Heart left ventricle (tissue), 16 donors: ENCODE measurements around the gene EXD3. TPM values are rescaled to one million over a fixed set of nuclear protein-coding genes. Genes with fewer than 3 reads are reported as not detected.
A peak's percentile ranks its signal among the peaks of the same experiment; 100 is the strongest.

Experiments
- ATAC-seq, 4 donors: fragments of 200-7000 bp; cut with Tn5 transposase; one replicate each; pipeline ENCODE4 v1.9.1; 2020 to 2022; ENCODE audit warnings: moderate library complexity in 4 of 4, mild to moderate bottlenecking in 3 of 4, moderate number of reproducible peaks in 1 of 4
- DNase-seq, 5 donors: peaks; one replicate each; pipeline ENCODE4 v3.0.0-alpha.2; 2020
- H3K27ac ChIP-seq, 12 donors: fragments of 200-600 bp; sonication (generic) in 4 of 12; one replicate each; pipeline versions ENCODE4 v1.5.0 to v1.8.0; 2016 to 2022; ENCODE audit warnings: mild to moderate bottlenecking in 2 of 12
- H3K27me3 ChIP-seq, 9 donors: fragments of 200-600 bp; sonication (generic) in 2 of 9; one replicate each; pipeline versions ENCODE4 v1.5.1 to v1.8.0; 2016 to 2022; ENCODE audit warnings: mild to moderate bottlenecking in 3 of 9
- H3K36me3 ChIP-seq, 9 donors: fragments of 200-600 bp; sonication (generic) in 2 of 9; one replicate each; pipeline versions ENCODE4 v1.5.0 to v1.8.0; 2018 to 2022; ENCODE audit warnings: mild to moderate bottlenecking in 2 of 9
- H3K4me1 ChIP-seq, 12 donors: fragments of 200-600 bp; sonication (generic) in 4 of 12; one replicate each; pipeline versions ENCODE4 v1.5.0 to v1.8.0; 2016 to 2022; ENCODE audit warnings: mild to moderate bottlenecking in 3 of 12
- H3K4me3 ChIP-seq, 12 donors: fragments of 200-600 bp; sonication (generic) in 4 of 12; one replicate each; pipeline versions ENCODE4 v1.5.0 to v1.8.0; 2017 to 2022; ENCODE audit warnings: mild to moderate bottlenecking in 9 of 12, moderate library complexity in 4 of 12
- H3K9me3 ChIP-seq, 12 donors: fragments of 200-600 bp; sonication (generic) in 4 of 12; one replicate each; pipeline versions ENCODE4 v1.5.0 to v1.8.0; 2016 to 2022; ENCODE audit warnings: mild to moderate bottlenecking in 1 of 12
- CTCF ChIP-seq, 12 donors: fragments of 200-600 bp; sonication (generic) in 4 of 12; IDR thresholded peaks; one replicate each; pipeline versions ENCODE4 v1.5.0 to v1.8.0; 2018 to 2022; ENCODE audit warnings: antibody characterized with exemption in 12 of 12, mild to moderate bottlenecking in 5 of 12
- POLR2A ChIP-seq, 2 donors: fragments of 450-650 bp; IDR thresholded peaks; one replicate each; pipeline ENCODE4 v1.6.1; 2017; ENCODE audit warnings: antibody characterized with exemption in 2 of 2, mild to moderate bottlenecking in 2 of 2, moderate library complexity in 2 of 2
- WGBS, 4 donors: extraction: QIAGEN DNeasy Blood & Tissue Kit in 2 of 4; methylation state at CpG; one replicate each; pipeline versions ENCODE4 v1.1.5 to v1.1.7; 2013 to 2018; 5-methylcytosine and 5-hydroxymethylcytosine counted together
- intact Hi-C, 10 donors: fragments of 100-400 bp; cut with DNase I; formaldehyde crosslinking; loops; one replicate each; pipeline versions ENCODE4 v1.11.1 to v1.14.2; 2022
- polyA plus RNA-seq, 2 donors: library from polyadenylated mRNA; stranded (reverse); fragments of 200-250 nt; gene quantifications; one replicate each; pipeline ENCODE4 v1.2.3, GENCODE V29; 2013
- total RNA-seq, 9 donors: library from RNA; depleted of rRNA in 2 of 9; stranded (reverse); fragments of >200 nt in 2 of 9; fragmentation: NEBNext Ultra II Directional in 3 of 9; extraction: Animal tissue kit (Norgen Biotek cat#: 25700) in 3 of 9; gene quantifications; one replicate each; pipeline versions ENCODE4 v1.1.0 to v1.2.4, GENCODE V29; 2016 to 2023
- donor health status: ischemic (EF 13 %, LVEDD 7.1; RV severe dilation, severe dysfunction).
- donor health status: healthy with polysubstance abuse.
- donor health status: DM: no; HTN: yes; CAD: no.
- donor health status: DM: no; HTN: no; CAD: no.
- donor health status: ischemic (EF 25% LVEDD 6.9; RV normal size, moderate dysfunction).
- donor health status: ischemic (EF 25% LVEDD 5.7; RV mildly dilated, moderate dysfunction).
- donor health status: healthy.
- donor health status: DM: yes; HTN: yes; CAD: no.
- donor health status: ischemic (EF 35%, LVEDD 5.7; RV mildly dilated, moderate dysfunction).
- donor health status: nonischemic (EF 11% LVEDD 7.7; RV severe dilation, severe dysfunction).
- donor health status: DM: yes; HTN: yes; CAD: no.
- donor health status: PGD.
- donor health status: ischemic (EF 29% LVEDD 5.4; RV normal size, mild dysfunction).
- donor health status: nonischemic (EF 23%, LVEDD 6.1; RV moderate dilation, normal function).

Gene EXD3
- total and polyA plus RNA-seq, 11 donors = 4.1 to 15.2 (median 8.6) TPM

GRCh38 chr9:137297966-137298365 is 125.0 kb downstream of the EXD3 start:
- no peak for TF ChIP-seq CTCF (IDR thresholded peaks at IDR 0.05)
- TF ChIP-seq POLR2A (IDR thresholded peaks at IDR 0.05) = no peak
- DNase-seq = peak in 1 of 5 donors; percentile 30
- H3K27ac ChIP-seq = peak overlapping the region; percentile 17 to 98 (median 86)
- H3K9me3 ChIP-seq = peaks cover 0 to 3% (median 0%) of the 10 kb centered on the region in 12 donors
- ATAC-seq = no peak
- intact Hi-C loops = loop anchor here in 6 of 10 donors (5.0 to 10.0 kb wide), 3 partner anchors 109 to 229 kb away; no protein-coding TSS in a partner anchor
- H3K4me1 ChIP-seq = peaks cover 0 to 81% (median 34%) of the 10 kb centered on the region in 12 donors
- H3K4me3 ChIP-seq = peak overlapping the region in 9 of 12 donors; percentile 62 to 94 (median 76)
- H3K36me3 ChIP-seq = peaks cover 0 to 8% (median 0%) of the 10 kb centered on the region in 9 donors
- H3K27me3 ChIP-seq = peaks cover 0 to 72% (median 20%) of the 10 kb centered on the region in 9 donors
- 61 to 75% (median 68%) methylated on average over 7 of the region's 7 CpGs for WGBS, 4 donors

GRCh38 chr9:137296670-137297664 is 126.0 kb downstream of the EXD3 start:
- TF ChIP-seq POLR2A (IDR thresholded peaks at IDR 0.05) (peak in 1 of 2 donors; percentile 38), CTCF (IDR thresholded peaks at IDR 0.05) (no peak)
- H3K4me3 ChIP-seq = peak overlapping the region; percentile 13 to 70 (median 52)
- peak; percentile 41 to 80 (median 45) for ATAC-seq
- peaks cover 0 to 3% (median 0%) of the 10 kb centered on the region in 12 donors for H3K9me3 ChIP-seq
- H3K36me3 ChIP-seq = peaks cover 0 to 8% (median 0%) of the 10 kb centered on the region in 9 donors
- peaks cover 0 to 75% (median 29%) of the 10 kb centered on the region in 12 donors for H3K4me1 ChIP-seq
- intact Hi-C loops = loop anchor here in 6 of 10 donors (5.0 to 10.0 kb wide), 3 partner anchors 110 to 230 kb away; no protein-coding TSS in a partner anchor
- H3K27ac ChIP-seq = peak overlapping the region; percentile 71 to 98 (median 88)
- peaks cover 0 to 75% (median 20%) of the 10 kb centered on the region in 9 donors for H3K27me3 ChIP-seq
- WGBS, 4 donors = 40 to 57% (median 45%) methylated on average over 18 to 24 of the region's 24 CpGs
- peak; percentile 83 to 92 (median 87) for DNase-seq

- H3K36me3 ChIP-seq = peaks cover 0 to 8% (median 0%) of the 10 kb centered on the region in 9 donors
- peaks cover 0 to 70% (median 20%) of the 10 kb centered on the region in 9 donors for H3K27me3 ChIP-seq
- ATAC-seq (peak in 3 of 4 donors; percentile 2 to 3 (median 2)), DNase-seq (peak in 1 of 5 donors; percentile 29)
- peaks cover 0 to 3% (median 0%) of the 10 kb centered on the region in 12 donors for H3K9me3 ChIP-seq
- intact Hi-C loops = loop anchor here in 8 of 10 donors (2.0 to 10.0 kb wide), 5 partner anchors 111 to 231 kb away; no protein-coding TSS in a partner anchor
- no peak for TF ChIP-seq CTCF (IDR thresholded peaks at IDR 0.05)
- TF ChIP-seq POLR2A (IDR thresholded peaks at IDR 0.05) = no peak
- peak overlapping the region; percentile 13 to 70 (median 52) for H3K4me3 ChIP-seq
- H3K27ac ChIP-seq = peak overlapping the region; percentile 71 to 98 (median 88)
- WGBS, 4 donors = 7 to 20% (median 16%) methylated on average over 18 to 78 of the region's 78 CpGs
- H3K4me1 ChIP-seq = peaks cover 0 to 68% (median 27%) of the 10 kb centered on the region in 12 donors
Measured at GRCh38 chr9:137295849-137296669, 126.9 kb downstream of the EXD3 start.
